ENCODE results near the gene FBXW10B.

DNA sequence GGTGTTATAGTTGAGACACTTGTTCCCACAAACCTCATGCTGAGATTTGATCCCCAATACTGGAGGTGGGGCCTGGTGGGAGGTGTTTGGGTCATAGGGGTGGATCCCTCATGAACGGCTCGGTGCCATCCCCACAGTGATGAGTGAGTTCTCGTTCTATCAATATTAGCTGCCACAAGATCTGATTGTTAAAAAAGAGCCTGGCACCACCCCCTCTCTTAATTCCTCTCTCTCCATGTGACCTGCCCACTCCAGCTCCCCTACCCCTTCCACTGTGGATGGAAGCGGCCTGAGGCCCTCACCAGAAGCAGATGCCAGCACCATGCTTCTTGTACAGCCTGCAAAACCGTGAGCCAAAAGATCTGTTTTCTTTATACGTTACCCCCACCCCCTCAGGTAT lies 33.5 kb upstream of the FBXW10B start:
- TF ChIP-seq, protein P1, sequence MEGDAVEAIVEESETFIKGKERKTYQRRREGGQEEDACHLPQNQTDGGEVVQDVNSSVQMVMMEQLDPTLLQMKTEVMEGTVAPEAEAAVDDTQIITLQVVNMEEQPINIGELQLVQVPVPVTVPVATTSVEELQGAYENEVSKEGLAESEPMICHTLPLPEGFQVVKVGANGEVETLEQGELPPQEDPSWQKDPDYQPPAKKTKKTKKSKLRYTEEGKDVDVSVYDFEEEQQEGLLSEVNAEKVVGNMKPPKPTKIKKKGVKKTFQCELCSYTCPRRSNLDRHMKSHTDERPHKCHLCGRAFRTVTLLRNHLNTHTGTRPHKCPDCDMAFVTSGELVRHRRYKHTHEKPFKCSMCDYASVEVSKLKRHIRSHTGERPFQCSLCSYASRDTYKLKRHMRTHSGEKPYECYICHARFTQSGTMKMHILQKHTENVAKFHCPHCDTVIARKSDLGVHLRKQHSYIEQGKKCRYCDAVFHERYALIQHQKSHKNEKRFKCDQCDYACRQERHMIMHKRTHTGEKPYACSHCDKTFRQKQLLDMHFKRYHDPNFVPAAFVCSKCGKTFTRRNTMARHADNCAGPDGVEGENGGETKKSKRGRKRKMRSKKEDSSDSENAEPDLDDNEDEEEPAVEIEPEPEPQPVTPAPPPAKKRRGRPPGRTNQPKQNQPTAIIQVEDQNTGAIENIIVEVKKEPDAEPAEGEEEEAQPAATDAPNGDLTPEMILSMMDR (IDR thresholded peaks at IDR 0.05) = no peak
- TF ChIP-seq POLR2A (IDR thresholded peaks at IDR 0.05) = no peak

Data from Peyer's patch (tissue), 4 donors.